Keratinocyte (primary cell): ENCODE data around the gene DNAH11.

Experiments used
- EZH2 ChIP-seq: IDR thresholded peaks from one replicate; pipeline ENCODE4 v1.6.1; 2012; ENCODE audit warnings: inconsistent platforms, mild to moderate bottlenecking, low read length, moderate library complexity
- TF ChIP-seq, protein P1 (sequence below), 3 experiments: IDR thresholded peaks in 1 of 3; conservative IDR thresholded peaks in 1 of 3; optimal IDR thresholded peaks in 1 of 3; 2 replicates in 2 of 3; 3 replicates in 1 of 3; pipeline versions ENCODE3 to v1.5.1; 2011; ENCODE audit warnings: low read length in 3 of 3, mild to moderate bottlenecking in 3 of 3, moderate library complexity in 2 of 3, control low read depth in 1 of 3, inconsistent platforms in 1 of 3; ENCODE audit not compliant: insufficient read depth in 2 of 3; ENCODE audit errors: extremely low read depth in 1 of 3

GRCh38 chr7:21784989-21785388, 242.2 kb downstream of the DNAH11 start:
- TF ChIP-seq, protein P1, sequence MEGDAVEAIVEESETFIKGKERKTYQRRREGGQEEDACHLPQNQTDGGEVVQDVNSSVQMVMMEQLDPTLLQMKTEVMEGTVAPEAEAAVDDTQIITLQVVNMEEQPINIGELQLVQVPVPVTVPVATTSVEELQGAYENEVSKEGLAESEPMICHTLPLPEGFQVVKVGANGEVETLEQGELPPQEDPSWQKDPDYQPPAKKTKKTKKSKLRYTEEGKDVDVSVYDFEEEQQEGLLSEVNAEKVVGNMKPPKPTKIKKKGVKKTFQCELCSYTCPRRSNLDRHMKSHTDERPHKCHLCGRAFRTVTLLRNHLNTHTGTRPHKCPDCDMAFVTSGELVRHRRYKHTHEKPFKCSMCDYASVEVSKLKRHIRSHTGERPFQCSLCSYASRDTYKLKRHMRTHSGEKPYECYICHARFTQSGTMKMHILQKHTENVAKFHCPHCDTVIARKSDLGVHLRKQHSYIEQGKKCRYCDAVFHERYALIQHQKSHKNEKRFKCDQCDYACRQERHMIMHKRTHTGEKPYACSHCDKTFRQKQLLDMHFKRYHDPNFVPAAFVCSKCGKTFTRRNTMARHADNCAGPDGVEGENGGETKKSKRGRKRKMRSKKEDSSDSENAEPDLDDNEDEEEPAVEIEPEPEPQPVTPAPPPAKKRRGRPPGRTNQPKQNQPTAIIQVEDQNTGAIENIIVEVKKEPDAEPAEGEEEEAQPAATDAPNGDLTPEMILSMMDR (optimal IDR thresholded peaks at IDR 0.05 in 1 of 3, IDR thresholded peaks at IDR 0.05 in 1 of 3, conservative IDR thresholded peaks at IDR 0.05 in 1 of 3; ENCODE audit: extremely low read depth in 1 of 3, insufficient read depth in 2 of 3, low read length in 3 of 3): no peak
- no peak for TF ChIP-seq EZH2
